GM12892 (cell line): Measurements from ENCODE around the gene SCAP.

Source experiments
- POLR2A ChIP-seq: IDR thresholded peaks from 2 replicates; pipeline ENCODE4 v1.6.1; 2011; ENCODE audit warnings: low read depth, low read length, control low read depth
- POLR2AphosphoS5 ChIP-seq: IDR thresholded peaks from 2 replicates; pipeline ENCODE4 v1.6.1; 2011; ENCODE audit warnings: low read depth, low read length, control low read depth
- TAF1 ChIP-seq: IDR thresholded peaks from 2 replicates; pipeline ENCODE4 v1.6.1; 2011; ENCODE audit warnings: low read depth, mild to moderate bottlenecking, control low read depth, low read length, borderline replicate concordance

DNA sequence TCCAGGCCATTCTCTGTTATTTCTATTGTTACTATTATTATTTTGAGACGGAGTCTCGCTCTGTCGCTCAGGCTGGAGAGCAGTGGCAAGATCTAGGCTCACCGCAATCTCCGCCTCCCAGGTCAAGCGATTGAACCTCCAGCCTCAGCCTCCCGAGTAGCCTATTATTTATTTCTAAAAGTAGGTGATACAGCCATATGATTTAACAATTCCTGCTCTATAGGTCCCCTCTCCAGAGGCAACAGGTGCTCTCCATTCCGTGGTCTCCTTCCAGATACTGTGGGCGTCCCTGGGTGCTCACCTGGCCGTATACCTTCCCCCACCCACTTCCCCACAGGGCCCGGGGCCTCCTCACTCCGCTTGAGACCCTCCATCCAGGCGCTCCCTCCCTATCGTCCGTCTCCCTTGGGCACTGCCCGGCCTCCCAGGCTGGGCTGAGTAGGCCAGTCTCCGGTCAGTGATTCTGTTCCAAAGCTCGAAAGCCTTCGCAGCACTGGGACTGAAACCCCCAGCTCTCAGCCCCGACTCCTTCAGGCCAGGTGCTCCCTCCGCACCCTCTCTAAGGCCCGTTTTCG, 95.6 kb downstream of the SCAP start:
- no peak for TF ChIP-seq TAF1
- TF ChIP-seq POLR2AphosphoS5: no peak
- no peak for TF ChIP-seq POLR2A
